ENCODE data around the gene SORL1.
"Not testable (repeated sequence)": the region's sequence is repeated elsewhere in the genome, so short reads cannot be mapped to it uniquely, and the experiment has no call there.

The SORL1 gene

GRCh38 chr11:121560236-121560635, 108.1 kb downstream of the SORL1 start:
- no peak for DNase-seq (ENCODE audit: low read depth in 4 of 4, low spot score in 1 of 4)

- no peak for DNase-seq (ENCODE audit: low read depth in 4 of 4, low spot score in 1 of 4)
Measured at GRCh38 chr11:121561240-121561639, 109.1 kb downstream of the SORL1 start.

DNA sequence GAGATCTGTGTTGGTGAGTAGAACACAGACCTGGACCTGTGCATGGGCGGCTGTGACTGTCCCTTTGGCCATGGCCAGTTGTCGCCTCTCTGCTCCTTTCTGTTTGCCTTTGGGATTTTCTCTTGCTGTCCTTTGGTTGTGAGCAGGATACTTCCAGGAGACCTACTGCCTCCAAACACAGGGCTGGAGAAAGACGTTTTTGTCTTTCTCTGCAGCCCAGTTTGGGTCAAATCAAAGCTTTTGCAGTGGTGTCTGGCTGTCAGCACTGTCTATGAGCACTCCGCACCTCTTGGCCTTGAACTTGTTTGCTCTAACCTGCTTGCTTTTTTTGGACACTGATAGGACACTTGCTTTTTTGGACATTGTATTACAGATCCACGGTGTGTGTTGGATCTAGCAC, 109.6 kb downstream of the SORL1 start:
- no peak for DNase-seq (ENCODE audit: low read depth in 4 of 4, low spot score in 1 of 4)

DNA sequence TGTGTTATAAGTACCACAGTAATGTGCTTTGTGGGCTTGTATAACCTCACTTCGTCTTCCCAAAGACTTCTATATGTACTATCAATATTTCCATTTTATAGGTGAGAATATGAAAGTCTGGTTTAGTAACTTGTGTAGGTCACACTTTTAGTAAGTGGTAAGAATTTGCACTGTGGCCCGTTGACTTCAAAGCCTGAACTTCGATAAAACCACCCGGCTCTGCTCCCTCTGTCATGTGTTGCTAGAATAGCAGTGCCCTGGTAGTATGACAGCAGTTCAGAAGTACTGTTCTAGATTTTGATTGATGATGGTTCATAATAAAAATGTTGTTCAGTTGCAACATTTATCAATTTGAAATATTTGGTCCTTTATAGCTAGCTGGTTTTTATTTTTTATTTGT, 110.9 kb downstream of the SORL1 start:
- DNase-seq (ENCODE audit: low read depth in 4 of 4, low spot score in 1 of 4): peak in 1 of 4 experiments; percentile 36

DNA sequence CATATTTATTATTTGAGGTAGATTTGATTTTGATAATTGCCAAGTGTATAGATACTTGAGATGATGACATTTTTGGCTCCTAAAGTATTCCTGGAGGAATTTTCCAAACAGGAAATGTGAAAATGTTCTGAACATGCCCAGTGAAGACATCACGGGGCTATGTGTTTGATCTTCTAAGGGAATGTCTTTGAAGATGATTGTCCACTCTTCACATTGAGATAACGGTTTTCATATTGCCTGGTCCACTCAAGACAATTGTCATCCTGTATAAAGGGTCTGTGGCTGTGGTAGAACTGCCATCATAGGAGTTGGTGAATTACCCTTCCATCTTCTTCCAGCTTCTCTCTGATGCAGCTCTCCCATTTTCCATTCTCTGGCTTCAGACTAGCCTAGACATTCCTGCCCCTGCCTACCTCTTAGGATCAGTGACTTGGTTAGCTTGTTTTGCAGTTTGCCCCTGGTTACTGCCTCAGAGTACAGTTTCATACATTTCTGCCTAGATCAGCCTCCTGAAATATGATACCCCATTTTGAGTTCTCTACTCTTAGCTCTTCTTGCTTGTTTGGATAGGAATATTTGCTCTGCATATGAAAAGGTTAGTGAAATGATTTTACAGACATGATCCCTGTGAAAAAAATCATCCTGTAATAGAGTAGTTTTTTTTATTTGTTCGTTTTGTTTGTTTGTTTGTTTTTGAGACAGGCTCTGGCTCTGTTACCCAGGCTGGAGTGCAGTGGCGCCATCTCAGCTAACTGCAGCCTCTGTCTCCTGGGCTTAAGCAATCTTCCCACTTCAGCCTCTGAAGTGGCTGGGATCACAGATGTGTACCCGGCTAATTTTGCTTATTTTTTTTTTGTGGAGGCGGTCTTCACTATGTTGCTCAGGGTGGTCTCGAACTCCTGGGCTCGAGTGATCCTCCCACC, 112.0 kb downstream of the SORL1 start:
- DNase-seq (ENCODE audit: low read depth in 4 of 4, low spot score in 1 of 4): no peak

DNA sequence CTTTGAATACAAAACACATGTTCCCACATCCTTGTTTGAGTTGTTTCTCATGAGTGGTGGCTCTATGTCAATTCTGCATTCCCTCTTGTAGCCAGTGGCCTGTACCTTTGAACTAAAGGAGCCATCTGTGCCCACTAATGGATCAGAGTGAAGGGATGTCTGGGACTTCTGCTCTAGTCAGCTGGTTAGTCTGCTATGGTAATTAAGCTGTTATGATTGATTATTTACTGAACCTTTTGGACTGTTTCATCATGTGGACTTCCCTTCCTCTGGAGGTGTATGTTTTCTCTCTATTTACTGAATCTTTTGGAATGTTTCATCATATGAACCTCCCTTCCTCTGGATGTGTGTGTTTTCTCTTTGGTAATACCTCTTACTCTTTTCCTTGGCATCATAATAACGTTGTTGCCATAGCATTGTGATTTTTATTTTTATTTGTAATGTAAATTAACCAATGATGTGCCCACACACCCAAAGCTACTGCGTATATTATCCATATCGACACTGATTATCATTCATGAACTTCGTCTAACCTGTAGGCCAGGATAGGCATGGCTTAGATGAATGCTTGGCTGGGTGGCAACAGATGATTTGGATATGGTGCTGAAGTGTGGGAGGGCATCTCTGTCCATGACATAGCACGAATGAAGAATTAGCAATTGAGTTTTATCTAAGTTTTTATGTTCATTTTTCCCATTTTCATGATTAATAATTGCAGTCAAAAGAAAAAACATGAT, 113.0 kb downstream of the SORL1 start:
- DNase-seq (ENCODE audit: low read depth in 4 of 4, low spot score in 1 of 4): no peak

- no peak for DNase-seq (ENCODE audit: low read depth in 4 of 4, low spot score in 1 of 4)
Measured at GRCh38 chr11:121566279-121567168, 114.4 kb downstream of the SORL1 start.

DNA sequence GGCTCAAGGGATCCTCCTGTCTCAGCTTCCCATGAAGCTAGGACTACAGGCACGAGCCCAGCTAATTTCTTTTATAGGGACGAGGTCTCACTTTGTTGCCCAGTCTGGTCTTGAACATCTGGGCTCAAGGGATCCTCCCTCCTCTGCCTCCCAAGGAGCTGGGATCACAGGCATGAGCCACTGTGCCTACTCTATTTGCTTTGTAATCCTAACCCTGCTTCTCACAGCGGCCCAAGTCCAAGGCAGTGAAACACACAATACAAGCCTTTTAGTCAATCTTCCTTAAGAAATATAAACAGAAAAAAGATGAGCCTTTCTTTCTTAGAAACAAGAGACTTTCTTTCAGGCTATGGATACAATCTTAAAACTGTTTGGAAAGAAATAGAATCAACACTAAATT, 115.9 kb downstream of the SORL1 start:
- no peak for DNase-seq (ENCODE audit: low read depth in 4 of 4, low spot score in 1 of 4)

DNA sequence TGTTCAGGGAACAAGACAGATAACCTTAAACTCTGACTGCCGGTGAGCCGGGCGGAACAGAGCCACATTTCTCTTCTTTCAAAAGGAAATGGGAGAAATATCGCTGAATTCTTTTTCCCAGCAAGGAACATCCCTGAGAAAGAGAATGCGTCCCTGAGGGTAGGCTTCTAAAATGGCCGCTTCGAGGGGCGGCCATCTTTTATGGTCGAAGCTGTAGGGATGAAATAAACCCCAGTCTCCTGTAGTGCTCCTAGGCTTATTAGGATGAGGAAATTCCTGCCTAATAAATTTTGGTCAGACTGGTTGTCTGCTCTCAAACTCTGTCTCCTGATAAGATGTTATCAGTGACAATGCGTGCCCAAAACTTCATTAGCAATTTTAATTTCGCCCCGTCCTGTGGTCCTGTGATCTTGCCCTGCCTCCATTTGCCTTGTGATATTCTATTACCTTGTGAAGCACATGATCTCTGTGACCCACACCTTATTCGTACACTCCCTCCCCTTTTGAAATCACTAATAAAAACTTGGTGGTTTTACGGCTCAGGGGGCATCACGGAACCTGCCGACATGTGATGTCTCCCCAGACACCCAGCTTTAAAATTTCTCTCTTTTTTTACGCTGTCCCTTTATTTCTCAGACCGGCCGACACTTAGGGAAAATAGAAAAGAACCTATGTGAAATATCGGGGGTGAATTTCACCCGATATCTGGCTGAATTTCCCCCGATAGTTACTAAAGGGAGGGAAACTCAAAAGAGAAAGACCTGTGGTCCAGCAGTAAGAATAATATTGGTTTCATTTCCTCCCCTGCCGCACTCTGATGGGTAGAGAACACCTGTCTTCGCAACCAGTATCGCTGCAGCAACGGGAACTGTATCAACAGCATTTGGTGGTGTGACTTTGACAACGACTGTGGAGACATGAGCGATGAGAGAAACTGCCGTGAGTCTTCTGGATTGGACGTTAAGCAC, 117.5 kb downstream of the SORL1 start:
- DNase-seq (ENCODE audit: low read depth in 4 of 4, low spot score in 1 of 4): not testable (repeated sequence)

DNA sequence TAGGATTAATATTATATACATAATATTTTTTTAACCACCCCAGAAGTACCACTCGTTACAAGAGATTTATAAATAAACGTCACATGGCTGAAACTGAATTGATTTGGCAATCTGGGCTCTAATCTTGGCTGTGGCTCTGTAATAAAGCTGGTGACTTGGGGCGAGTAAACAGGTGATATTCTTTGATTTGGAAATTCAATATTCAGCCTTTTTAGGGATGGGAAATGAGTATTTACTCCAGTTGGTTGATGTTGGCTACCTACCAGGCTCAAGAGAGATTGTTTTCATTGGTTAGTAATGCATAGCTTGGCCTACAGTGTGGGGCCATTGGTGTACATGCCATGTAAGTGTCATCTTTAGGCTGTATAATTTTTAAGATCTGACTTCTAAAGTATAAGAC, 118.3 kb downstream of the SORL1 start:
- no peak for DNase-seq (ENCODE audit: low read depth in 4 of 4, low spot score in 1 of 4)

- DNase-seq (ENCODE audit: low read depth in 4 of 4, low spot score in 1 of 4): no peak
Measured at GRCh38 chr11:121571506-121571905, 119.4 kb downstream of the SORL1 start.

DNA sequence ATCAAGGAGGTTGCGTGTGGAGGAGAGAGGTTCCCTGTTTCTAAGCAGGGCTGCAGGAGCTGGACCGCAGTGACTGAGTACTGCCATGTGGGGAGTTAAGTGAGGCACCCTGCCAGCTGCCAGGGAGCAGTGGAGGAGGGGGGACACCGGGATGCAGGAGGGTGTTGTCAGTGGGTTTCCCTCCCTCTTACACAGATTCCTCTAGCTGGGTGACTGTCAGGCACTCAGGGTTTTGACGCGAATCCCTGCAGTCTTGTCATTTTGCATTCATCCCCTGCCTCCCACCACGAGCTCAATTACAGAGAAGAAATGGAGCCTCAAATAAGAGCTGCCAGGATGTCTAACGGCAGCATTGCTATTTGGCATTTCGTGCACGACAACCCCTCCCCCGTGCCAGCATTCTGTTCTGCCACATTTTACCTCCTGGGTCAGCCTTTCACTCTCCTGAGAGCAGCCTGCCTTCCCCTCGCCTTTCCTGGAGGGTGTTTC, 120.5 kb downstream of the SORL1 start:
- DNase-seq (ENCODE audit: low read depth in 4 of 4, low spot score in 1 of 4): no peak

DNA sequence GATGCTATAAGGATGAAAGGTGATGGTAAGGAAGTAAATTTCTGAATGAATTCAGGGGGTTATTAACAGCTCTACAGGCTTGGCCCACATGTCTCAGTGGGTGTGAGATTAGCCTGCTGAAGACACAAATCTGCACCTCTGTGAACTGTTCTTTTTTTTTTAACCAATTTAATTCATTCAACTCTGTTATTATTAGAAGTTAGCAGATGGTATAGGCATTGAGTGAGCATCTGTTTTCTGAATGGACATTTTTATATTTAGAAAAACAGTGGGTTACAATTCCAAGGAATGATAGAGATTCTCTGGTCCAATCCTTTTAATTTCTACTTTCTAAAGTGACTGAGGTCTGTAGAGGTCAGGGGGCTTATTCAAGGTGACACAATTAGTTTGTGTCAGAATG, 122.7 kb downstream of the SORL1 start:
- DNase-seq (ENCODE audit: low read depth in 4 of 4, low spot score in 1 of 4): no peak

- no peak for DNase-seq (ENCODE audit: low read depth in 4 of 4, low spot score in 1 of 4)
Measured at GRCh38 chr11:121575250-121575962, 123.3 kb downstream of the SORL1 start.

DNA sequence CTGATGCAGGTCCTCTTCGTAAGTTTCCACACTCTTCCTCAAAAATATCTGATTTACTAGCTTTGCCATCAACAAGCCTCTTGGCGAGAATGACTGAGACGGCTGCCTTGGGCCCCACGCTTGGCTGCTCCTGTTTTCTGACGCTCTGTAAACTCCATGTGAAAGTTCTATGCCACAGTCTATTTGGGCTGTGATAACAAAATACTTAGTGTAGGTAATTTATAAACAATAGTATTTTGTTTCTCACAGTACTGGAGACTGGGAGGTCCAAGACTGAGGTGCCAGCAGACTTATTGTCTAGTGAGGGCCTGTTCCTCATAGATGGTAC, 123.8 kb downstream of the SORL1 start:
- no peak for DNase-seq (ENCODE audit: low read depth in 4 of 4, low spot score in 1 of 4)

- DNase-seq (ENCODE audit: low read depth in 4 of 4, low spot score in 1 of 4): no peak
Measured at GRCh38 chr11:121576531-121576930, 124.4 kb downstream of the SORL1 start.

- no peak for DNase-seq (ENCODE audit: low read depth in 4 of 4, low spot score in 1 of 4)
Measured at GRCh38 chr11:121577106-121577848, 125.2 kb downstream of the SORL1 start.

- DNase-seq (ENCODE audit: low read depth in 4 of 4, low spot score in 1 of 4): no peak
Measured at GRCh38 chr11:121578251-121578976, 126.3 kb downstream of the SORL1 start.

All from stimulated activated CD4-positive, alpha-beta T cell treated with anti-CD3 and anti-CD28 coated beads, Interleukin-1b, Interleukin-23, amount 100 ng/mL, for 24 hours (primary cell).